HepG2 (cell line): ENCODE measurements around the gene MYL3. TPM values are rescaled to one million over a fixed set of nuclear protein-coding genes. Genes with fewer than 3 reads are reported as not detected.

ENCODE experiments used
- ARHGAP35 ChIP-seq: sonication (generic); formaldehyde crosslinking; IDR thresholded peaks from 2 replicates; pipeline ENCODE4 v1.9.0; 2022; ENCODE audit warnings: mild to moderate bottlenecking, inconsistent platforms, moderate library complexity, missing genetic modification reagents, borderline replicate concordance
- ATF1 ChIP-seq: IDR thresholded peaks from 2 replicates; pipeline ENCODE4 v1.6.1; 2016; ENCODE audit warnings: mild to moderate bottlenecking, control low read depth
- FLYWCH1 ChIP-seq: sonication (generic); formaldehyde crosslinking; IDR thresholded peaks from 2 replicates; pipeline ENCODE4 v1.8.1; 2023; ENCODE audit warnings: mild to moderate bottlenecking, missing genetic modification reagents
- NR1H2 ChIP-seq: sonication (generic); formaldehyde crosslinking; IDR thresholded peaks from 2 replicates; pipeline ENCODE4 v1.8.1; 2022; ENCODE audit warnings: low read depth, missing genetic modification reagents, borderline replicate concordance
- SMAD9 ChIP-seq: sonication (generic); formaldehyde crosslinking; IDR thresholded peaks from 2 replicates; pipeline ENCODE4 v1.5.1; 2020; ENCODE audit warnings: mild to moderate bottlenecking, missing genetic modification reagents
- SP5 ChIP-seq: IDR thresholded peaks from 2 replicates; pipeline ENCODE4 v1.6.1; 2016; ENCODE audit warnings: low read depth, borderline replicate concordance
- ZNF24 ChIP-seq: fragments of 450-650 bp; IDR thresholded peaks from 2 replicates; pipeline ENCODE4 v1.6.1; 2017; ENCODE audit warnings: antibody characterized with exemption, mild to moderate bottlenecking
- polyA plus RNA-seq, 8 experiments: library from polyadenylated mRNA; depleted of rRNA in 3 of 8; stranded (reverse) in 7 of 8; unstranded in 1 of 8; fragments of >200 nt; fragmentation: Illumina TruSeq in 4 of 8; extraction: Trizol in 4 of 8; gene quantifications; 2 replicates each; pipeline versions ENCODE4 v1.2.1 to v1.2.3, GENCODE V29; 2011 to 2016; ENCODE audit warnings: low read depth in 4 of 8, missing spikeins in 1 of 8, mixed read lengths in 1 of 8; ENCODE audit not compliant: insufficient read depth in 1 of 8
- total RNA-seq, 5 experiments: library from RNA; depleted of rRNA; stranded (reverse); fragments of >200 nt; fragmentation: Illumina TruSeq; extraction: Trizol; gene quantifications; 2 replicates each; pipeline ENCODE4 v1.2.3, GENCODE V29; 2016; ENCODE audit warnings: low read depth in 1 of 5
- TF ChIP-seq, protein P1 (sequence below): IDR thresholded peaks from 2 replicates; pipeline ENCODE4 v1.6.1; 2018; ENCODE audit warnings: missing genetic modification reagents
- TF ChIP-seq, protein P2 (sequence below): sonication (generic); formaldehyde crosslinking; IDR thresholded peaks from 2 replicates; pipeline ENCODE4 v1.5.0; 2020; ENCODE audit warnings: missing genetic modification reagents, mild to moderate bottlenecking, borderline replicate concordance
- TF ChIP-seq, protein P3 (sequence below): IDR thresholded peaks from 2 replicates; pipeline ENCODE4 v1.4.0; 2020; ENCODE audit warnings: mild to moderate bottlenecking, missing genetic modification reagents
- TF ChIP-seq, protein P4 (sequence below): fragments of 450-650 bp; IDR thresholded peaks from 2 replicates; pipeline ENCODE4 v1.6.1; 2017

Gene MYL3
- total and polyA plus RNA-seq, 2 of the 13 experiments (the other 11 are each of a cell fraction or from before 2014, with no cell fraction given), result not detected

DNA sequence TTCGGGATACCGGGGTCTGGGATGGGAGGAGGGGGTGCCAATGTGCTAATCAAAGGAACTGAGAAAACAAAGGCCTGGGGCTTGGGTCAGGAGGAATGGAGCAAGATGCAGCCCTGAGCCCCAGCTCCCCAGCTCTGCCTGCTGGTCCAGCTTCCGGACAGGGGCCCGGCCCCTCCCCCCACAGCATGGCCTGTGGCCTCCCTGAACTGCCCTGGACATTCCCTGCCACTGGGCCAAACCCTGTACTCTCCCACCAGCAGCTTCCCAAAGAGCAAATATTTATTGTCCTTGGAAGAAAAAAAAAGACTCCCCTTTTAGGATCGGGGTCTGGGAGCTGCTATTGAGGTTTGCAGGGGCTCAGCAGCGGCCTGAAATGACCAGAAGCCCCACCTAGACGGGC is 5.7 kb upstream of the MYL3 start (continued):
- TF ChIP-seq, protein P1, sequence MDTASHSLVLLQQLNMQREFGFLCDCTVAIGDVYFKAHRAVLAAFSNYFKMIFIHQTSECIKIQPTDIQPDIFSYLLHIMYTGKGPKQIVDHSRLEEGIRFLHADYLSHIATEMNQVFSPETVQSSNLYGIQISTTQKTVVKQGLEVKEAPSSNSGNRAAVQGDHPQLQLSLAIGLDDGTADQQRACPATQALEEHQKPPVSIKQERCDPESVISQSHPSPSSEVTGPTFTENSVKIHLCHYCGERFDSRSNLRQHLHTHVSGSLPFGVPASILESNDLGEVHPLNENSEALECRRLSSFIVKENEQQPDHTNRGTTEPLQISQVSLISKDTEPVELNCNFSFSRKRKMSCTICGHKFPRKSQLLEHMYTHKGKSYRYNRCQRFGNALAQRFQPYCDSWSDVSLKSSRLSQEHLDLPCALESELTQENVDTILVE (CRISPR knock-in tag), result no peak
- TF ChIP-seq ARHGAP35 (no peak), NR1H2 (CRISPR knock-in tag) (no peak), SP5 (CRISPR knock-in tag) (no peak), SMAD9 (CRISPR knock-in tag) (no peak), ATF1 (CRISPR knock-in tag) (no peak), FLYWCH1 (CRISPR knock-in tag) (no peak), ZNF24 (no peak)
- TF ChIP-seq, protein P2, sequence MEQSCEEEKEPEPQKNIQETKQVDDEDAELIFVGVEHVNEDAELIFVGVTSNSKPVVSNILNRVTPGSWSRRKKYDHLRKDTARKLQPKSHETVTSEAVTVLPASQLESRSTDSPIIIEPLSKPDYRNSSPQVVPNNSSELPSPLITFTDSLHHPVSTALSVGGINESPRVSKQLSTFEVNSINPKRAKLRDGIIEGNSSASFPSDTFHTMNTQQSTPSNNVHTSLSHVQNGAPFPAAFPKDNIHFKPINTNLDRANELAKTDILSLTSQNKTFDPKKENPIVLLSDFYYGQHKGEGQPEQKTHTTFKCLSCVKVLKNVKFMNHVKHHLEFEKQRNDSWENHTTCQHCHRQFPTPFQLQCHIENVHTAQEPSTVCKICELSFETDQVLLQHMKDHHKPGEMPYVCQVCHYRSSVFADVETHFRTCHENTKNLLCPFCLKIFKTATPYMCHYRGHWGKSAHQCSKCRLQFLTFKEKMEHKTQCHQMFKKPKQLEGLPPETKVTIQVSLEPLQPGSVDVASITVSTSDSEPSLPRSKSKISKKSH (CRISPR knock-in tag), result no peak
- TF ChIP-seq, protein P3, sequence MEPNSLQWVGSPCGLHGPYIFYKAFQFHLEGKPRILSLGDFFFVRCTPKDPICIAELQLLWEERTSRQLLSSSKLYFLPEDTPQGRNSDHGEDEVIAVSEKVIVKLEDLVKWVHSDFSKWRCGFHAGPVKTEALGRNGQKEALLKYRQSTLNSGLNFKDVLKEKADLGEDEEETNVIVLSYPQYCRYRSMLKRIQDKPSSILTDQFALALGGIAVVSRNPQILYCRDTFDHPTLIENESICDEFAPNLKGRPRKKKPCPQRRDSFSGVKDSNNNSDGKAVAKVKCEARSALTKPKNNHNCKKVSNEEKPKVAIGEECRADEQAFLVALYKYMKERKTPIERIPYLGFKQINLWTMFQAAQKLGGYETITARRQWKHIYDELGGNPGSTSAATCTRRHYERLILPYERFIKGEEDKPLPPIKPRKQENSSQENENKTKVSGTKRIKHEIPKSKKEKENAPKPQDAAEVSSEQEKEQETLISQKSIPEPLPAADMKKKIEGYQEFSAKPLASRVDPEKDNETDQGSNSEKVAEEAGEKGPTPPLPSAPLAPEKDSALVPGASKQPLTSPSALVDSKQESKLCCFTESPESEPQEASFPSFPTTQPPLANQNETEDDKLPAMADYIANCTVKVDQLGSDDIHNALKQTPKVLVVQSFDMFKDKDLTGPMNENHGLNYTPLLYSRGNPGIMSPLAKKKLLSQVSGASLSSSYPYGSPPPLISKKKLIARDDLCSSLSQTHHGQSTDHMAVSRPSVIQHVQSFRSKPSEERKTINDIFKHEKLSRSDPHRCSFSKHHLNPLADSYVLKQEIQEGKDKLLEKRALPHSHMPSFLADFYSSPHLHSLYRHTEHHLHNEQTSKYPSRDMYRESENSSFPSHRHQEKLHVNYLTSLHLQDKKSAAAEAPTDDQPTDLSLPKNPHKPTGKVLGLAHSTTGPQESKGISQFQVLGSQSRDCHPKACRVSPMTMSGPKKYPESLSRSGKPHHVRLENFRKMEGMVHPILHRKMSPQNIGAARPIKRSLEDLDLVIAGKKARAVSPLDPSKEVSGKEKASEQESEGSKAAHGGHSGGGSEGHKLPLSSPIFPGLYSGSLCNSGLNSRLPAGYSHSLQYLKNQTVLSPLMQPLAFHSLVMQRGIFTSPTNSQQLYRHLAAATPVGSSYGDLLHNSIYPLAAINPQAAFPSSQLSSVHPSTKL (CRISPR knock-in tag), result peak; percentile 27; the same call in 1 of the 2 replicates
- TF ChIP-seq, protein P4, sequence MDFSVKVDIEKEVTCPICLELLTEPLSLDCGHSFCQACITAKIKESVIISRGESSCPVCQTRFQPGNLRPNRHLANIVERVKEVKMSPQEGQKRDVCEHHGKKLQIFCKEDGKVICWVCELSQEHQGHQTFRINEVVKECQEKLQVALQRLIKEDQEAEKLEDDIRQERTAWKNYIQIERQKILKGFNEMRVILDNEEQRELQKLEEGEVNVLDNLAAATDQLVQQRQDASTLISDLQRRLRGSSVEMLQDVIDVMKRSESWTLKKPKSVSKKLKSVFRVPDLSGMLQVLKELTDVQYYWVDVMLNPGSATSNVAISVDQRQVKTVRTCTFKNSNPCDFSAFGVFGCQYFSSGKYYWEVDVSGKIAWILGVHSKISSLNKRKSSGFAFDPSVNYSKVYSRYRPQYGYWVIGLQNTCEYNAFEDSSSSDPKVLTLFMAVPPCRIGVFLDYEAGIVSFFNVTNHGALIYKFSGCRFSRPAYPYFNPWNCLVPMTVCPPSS, result no peak
